Nephron progenitor cell (in vitro differentiated cells): ENCODE data around the gene RRP36.

Experiments used
- DNase-seq: peaks from one replicate; pipeline ENCODE4 v3.0.0; 2021
- H3K27ac Mint-ChIP-seq: 2 replicates; pipeline ENCODE4 v1.8.0; 2021; ENCODE audit warnings: mild to moderate bottlenecking, moderate library complexity, mixed read lengths
- H3K27me3 Mint-ChIP-seq: 2 replicates; pipeline ENCODE4 v1.8.0; 2021; ENCODE audit warnings: mild to moderate bottlenecking, low read depth, mixed read lengths; ENCODE audit not compliant: poor library complexity
- H3K36me3 Mint-ChIP-seq: 2 replicates; pipeline ENCODE4 v1.8.0; 2021; ENCODE audit warnings: low read depth, mixed read lengths
- H3K4me1 Mint-ChIP-seq: 2 replicates; pipeline ENCODE4 v1.8.0; 2021; ENCODE audit warnings: mixed read lengths
- H3K4me3 Mint-ChIP-seq: 2 replicates; pipeline ENCODE4 v1.8.0; 2021; ENCODE audit warnings: mild to moderate bottlenecking, moderate library complexity, mixed read lengths
- H3K9me3 Mint-ChIP-seq: 2 replicates; pipeline ENCODE4 v1.8.0; 2021; ENCODE audit warnings: mild to moderate bottlenecking, moderate library complexity, mixed read lengths
- CTCF ChIP-seq: fragments of 200-600 bp; sonication (generic); IDR thresholded peaks from 2 replicates; pipeline ENCODE4 v1.5.0; 2021; ENCODE audit warnings: antibody characterized with exemption

Gene RRP36

GRCh38 chr6:43045371-43045930 lies 24.0 kb downstream of the RRP36 start:
- peaks cover 62% of the 10 kb centered on the region for H3K36me3 Mint-ChIP-seq
- peak overlapping the region; percentile 80 for H3K27ac Mint-ChIP-seq
- TF ChIP-seq CTCF: no peak
- H3K27me3 Mint-ChIP-seq: no peaks in the 10 kb centered on the region
- DNase-seq: no peak
- peaks cover 6% of the 10 kb centered on the region for H3K4me1 Mint-ChIP-seq
- H3K9me3 Mint-ChIP-seq: no peaks in the 10 kb centered on the region
- H3K4me3 Mint-ChIP-seq: no peak overlapping the region

GRCh38 chr6:43047998-43048397 lies 26.6 kb downstream of the RRP36 start:
- H3K27me3 Mint-ChIP-seq: no peaks in the 10 kb centered on the region
- no peak for TF ChIP-seq CTCF
- no peak overlapping the region for H3K4me3 Mint-ChIP-seq
- H3K9me3 Mint-ChIP-seq: no peaks in the 10 kb centered on the region
- H3K4me1 Mint-ChIP-seq: peaks cover 30% of the 10 kb centered on the region
- no peak for DNase-seq
- no peak overlapping the region for H3K27ac Mint-ChIP-seq
- H3K36me3 Mint-ChIP-seq: peaks cover 54% of the 10 kb centered on the region

- Mint-ChIP-seq H3K4me1 (peaks cover 39% of the 10 kb centered on the region), H3K27me3 (no peaks in the 10 kb centered on the region), H3K4me3 (peak overlapping the region; percentile 63), H3K36me3 (peaks cover 58% of the 10 kb centered on the region), H3K27ac (peak overlapping the region; percentile 87), H3K9me3 (no peaks in the 10 kb centered on the region)
- TF ChIP-seq CTCF: no peak
- no peak for DNase-seq
These were observed 29.6 kb downstream of the RRP36 start for GRCh38 chr6:43050981-43051380.

- no peak for TF ChIP-seq CTCF
- no peak for DNase-seq
- Mint-ChIP-seq H3K27me3 (no peaks in the 10 kb centered on the region), H3K4me1 (peaks cover 39% of the 10 kb centered on the region), H3K36me3 (peaks cover 51% of the 10 kb centered on the region), H3K9me3 (no peaks in the 10 kb centered on the region), H3K4me3 (peak overlapping the region; percentile 96), H3K27ac (peak overlapping the region; percentile 80)
These were observed 30.9 kb downstream of the RRP36 start for GRCh38 chr6:43052225-43052841.

- peaks cover 42% of the 10 kb centered on the region for H3K4me1 Mint-ChIP-seq
- no peak for TF ChIP-seq CTCF
- H3K36me3 Mint-ChIP-seq: peaks cover 52% of the 10 kb centered on the region
- H3K27ac Mint-ChIP-seq: peak overlapping the region; percentile 93
- peak; percentile 22 for DNase-seq
- H3K9me3 Mint-ChIP-seq: no peaks in the 10 kb centered on the region
- H3K27me3 Mint-ChIP-seq: no peaks in the 10 kb centered on the region
- H3K4me3 Mint-ChIP-seq: peak overlapping the region; percentile 96
These were observed 31.6 kb downstream of the RRP36 start for GRCh38 chr6:43052842-43053544.
